NCI-H128 (cell line): ENCODE measurements around the gene CCN2.

ENCODE experiments used
- DNase-seq: peaks from one replicate; lab custom pipeline; 2025; ENCODE audit not compliant: unreplicated experiment; lab: John Stamatoyannopoulos, UW

Gene CCN2

DNA sequence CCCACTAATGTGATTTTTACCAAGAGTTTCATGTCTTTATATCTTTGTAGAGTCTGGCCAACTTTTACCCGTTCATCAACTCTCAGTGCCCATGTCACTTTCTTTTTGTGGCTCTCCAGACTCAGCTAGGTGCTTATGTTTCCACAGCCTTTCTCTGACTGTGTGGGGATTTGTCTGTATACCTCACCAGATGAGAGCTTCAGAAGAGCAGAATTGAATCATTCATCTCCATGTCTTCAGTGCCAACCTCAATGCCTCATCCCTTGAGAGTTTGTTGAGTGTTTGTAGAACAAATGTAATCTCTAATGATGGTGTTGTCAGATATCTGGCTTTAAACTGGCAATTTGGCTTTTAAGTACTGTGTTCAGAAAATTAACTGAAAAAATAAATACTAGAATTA lies 16.8 kb upstream of the CCN2 start:
- no peak for DNase-seq

DNA sequence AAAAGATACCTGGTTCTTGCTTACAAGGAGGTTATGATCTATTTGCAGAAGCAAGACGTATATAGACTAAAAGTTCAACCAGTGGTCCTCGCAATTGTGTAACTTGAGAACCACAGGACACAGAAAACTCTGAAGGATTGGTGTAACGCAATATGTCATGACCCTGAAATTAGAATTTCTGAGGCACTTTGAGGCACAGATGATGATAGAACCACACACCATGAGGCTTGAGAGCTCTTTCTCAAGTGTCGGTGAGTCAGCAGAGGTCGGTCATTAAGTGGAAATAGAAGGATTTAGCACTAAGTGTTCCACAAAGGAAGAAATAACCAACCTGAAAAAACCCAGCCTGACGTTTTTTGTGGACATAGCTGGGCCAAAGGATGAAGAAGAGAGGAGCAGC lies 15.3 kb upstream of the CCN2 start:
- DNase-seq, result no peak

DNA sequence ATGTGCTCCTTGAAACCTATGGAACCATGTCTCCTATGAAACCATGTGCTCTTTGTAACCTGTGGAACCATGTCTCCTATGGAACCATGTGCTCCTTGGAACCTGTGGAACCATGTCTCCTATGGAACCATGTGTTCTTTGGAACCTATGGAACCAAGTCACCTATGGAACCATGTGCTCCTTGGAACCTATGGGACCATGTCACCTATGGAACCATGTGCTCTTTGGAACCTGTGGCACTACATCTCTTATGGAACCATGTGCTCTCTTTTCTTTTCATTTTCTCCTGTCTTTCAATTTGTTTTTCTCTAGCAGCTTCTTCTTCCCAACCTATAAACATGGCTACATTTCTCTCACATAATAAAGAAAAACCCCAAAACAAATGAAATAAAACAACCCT lies 11.9 kb upstream of the CCN2 start:
- DNase-seq, result no peak

DNA sequence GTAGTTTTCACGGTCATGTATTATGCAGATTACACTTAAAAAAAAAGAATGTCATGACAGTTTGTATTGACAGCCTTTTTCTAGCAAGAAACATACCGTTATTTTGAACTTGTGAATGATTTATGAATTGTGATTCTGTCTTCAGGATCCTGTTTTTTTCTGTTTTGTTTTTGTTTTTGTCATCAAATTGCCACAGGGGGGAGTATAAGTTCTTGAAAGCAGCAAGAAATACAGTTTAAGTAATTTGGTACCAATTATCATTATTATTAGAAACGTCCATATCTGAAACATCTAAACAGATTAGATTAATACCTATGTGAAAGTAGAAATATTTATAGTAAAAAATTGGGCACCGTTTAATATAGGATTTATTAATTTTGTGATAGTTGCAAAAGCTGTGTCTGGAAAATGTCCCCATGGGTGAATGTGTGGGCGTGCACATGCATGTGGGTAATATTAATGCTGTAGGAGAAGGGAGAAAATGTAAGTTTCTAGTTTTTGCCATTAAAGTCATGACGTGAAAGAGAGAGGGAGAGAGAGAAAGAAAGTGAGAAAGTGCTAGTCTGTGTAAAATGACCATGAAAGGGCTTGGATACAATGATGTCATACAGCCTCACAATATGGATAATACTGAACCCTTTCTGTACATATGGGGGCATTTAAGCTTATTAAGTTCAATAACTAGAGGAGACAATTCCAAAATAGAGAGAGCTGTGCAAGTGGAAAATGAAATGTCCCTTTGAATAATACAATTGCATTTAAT lies 9.4 kb upstream of the CCN2 start:
- no peak for DNase-seq

DNA sequence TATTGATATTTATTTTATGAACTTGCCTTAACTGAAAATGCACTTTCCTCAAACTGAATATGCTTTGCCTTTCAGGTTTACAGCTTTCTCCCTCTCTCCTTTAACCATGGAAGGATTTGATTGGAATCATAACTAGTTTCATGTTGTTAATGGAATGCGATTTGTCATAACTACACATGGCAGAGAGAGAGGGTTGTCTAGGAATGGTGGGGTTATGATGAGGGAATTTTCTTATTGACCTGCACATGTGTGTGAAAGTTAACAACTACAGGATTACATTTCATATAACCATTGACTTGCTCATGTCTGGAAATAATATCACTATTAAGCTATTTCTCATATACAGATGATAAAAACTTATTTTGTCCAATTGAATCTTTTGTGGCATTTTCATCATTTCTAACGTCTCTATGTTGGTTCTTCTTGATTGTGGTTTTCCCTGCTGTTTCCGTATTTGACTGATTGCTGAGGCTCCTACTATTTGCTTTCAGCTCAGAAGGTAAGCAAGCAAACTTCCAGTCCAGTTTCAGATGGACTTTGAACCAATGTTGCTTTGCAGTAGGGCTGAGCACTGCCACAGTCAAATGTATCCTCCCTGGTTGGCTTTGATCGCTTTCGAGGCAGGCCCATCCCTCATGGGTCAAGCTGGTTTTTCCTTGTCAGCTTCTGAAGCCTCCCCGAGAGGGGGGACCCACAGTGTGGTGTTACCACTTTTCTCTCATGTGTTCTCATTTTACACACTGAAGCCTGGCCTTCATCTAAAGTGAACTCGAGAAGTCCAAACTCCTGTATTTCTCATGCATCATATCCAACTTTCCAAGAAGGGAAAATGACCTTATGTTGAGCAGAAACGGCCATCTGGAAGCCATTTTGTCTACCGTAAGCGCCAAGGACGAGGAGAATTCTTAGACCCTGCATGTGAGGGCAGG lies 7.6 kb upstream of the CCN2 start:
- DNase-seq, result no peak

DNA sequence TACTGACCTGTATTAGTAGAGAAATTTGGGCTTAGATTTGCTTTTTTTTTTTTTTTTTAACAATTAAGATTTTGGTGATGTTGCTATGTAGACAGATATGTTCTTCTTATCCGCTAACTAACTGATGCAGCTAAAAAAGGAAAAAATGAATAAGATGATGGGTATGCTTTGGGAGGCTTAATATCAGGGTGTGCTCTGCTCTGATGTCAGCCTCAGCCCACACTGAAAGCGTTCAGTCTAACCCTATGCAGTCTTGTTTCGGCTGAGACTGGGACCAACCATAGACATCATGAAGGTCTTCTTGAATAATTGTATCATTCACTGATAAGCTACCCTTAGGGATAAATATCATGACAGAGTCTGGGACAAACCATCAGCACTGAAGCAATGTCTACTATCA lies 6.9 kb upstream of the CCN2 start:
- no peak for DNase-seq

DNA sequence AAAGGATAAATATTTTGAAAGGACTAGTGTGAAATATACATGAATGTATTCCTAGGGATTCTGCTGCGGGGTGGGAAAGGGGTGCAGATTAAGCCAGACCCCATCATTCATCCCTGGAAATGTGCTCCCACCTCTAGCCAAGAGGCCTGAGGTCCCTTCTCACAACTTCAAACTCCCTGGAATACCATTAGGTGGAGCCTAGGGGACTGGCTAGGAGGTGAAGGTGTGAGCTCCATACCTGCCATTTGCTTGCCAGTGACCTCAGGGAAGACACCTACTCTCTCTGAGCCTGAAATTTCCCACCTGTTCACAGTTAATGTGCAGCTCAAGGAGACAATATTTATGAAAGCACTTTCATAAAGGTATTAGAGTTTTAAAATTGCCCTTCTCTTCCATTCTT lies 4.7 kb upstream of the CCN2 start:
- DNase-seq, result no peak

DNA sequence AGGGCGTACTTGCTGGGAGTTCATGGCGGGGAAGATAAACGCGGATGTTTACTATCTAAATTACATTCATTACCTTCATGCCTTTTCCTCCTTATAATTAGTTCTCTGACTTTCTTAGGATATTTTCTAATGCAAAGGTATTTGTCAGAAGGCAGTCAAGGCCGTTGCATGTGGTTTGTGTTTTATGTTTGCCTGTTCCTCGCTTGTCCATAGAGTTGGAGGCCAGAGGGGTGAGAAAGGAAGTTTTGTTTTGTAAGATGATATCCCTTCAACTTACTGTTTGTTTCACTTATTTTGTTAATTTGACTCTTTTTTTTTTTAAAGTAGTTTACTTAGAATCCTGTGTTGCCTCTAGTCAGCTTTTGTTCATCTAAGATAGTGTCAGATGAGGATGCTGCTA lies 4.0 kb upstream of the CCN2 start:
- DNase-seq, result no peak

DNA sequence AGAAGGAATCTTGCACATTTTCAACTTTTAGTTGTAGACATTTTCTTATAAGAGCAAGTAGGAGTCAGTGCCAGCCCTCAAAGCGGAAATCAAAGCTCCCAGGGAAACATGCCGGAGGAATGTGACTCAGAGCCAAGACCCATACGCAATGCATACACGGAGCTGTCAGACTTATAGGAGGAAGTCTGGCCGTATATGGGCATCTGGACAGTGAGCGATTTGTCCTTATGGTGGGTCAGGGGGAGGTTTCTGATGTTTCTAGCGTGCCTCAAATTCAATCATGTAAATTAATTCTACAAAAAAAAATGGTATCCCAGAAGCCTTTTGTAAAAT lies 3.6 kb upstream of the CCN2 start:
- no peak for DNase-seq

DNA sequence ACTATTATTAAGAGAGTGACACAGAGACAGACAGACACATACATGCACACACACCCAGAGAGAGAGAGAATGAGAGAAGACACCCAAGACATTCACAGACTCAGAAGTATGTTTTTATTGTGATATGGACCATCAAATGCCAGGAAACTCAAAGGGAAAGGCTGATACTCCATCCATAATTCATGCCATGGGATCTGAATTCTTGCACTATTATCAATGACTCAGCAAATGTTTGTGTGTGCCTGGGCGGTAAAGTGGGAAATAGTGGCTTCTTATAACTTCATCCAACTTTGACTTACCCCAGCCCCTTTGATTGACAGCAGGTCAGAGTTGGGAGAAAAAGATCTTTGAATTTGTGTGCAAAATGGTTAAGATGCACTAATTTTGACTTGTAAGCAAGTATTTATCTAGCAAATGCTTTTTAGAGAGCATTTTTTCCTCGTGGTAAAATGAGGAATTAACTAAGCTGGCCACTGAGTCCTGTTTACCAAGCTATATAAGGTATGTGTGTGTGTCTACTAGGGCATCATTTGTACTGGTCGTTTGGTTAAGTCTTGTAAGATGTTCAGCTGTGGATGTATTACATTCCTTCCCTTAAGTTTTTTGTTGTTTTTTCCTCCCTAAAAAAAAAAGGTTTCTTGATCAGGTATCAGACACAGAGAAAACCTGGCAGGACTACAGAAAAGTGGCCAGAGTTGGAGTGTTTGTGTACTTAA lies 3.0 kb upstream of the CCN2 start:
- no peak for DNase-seq

DNA sequence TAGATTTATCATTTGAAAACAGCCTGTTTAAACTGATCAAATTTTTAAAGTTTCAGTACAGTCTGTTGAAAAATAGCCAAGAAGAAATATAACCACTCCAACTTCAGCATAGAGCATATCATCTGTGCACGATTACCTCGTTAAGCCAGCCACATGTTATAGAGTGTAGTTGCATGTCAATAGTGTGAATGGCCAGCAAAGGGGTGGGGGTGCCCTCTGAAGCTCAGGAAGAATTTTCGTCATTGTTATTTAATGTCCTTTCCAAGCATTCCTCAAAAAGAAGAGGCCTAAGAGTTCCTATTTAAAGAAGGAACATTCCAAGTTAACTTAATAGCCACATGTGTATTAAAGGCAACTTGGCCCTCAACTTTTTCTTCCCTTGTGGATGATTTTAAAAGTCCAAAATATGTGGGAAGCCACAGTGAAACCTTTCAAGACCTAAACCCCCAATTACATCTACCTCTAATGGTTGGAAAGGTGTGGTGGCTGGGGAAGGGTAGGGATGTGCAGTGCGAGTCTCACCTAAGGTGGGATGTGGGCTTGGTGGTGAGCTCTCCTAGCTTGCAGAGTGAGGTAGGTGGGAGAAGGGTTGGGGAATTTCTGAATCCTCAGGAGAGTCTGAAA lies 1.8 kb upstream of the CCN2 start:
- DNase-seq, result no peak

DNA sequence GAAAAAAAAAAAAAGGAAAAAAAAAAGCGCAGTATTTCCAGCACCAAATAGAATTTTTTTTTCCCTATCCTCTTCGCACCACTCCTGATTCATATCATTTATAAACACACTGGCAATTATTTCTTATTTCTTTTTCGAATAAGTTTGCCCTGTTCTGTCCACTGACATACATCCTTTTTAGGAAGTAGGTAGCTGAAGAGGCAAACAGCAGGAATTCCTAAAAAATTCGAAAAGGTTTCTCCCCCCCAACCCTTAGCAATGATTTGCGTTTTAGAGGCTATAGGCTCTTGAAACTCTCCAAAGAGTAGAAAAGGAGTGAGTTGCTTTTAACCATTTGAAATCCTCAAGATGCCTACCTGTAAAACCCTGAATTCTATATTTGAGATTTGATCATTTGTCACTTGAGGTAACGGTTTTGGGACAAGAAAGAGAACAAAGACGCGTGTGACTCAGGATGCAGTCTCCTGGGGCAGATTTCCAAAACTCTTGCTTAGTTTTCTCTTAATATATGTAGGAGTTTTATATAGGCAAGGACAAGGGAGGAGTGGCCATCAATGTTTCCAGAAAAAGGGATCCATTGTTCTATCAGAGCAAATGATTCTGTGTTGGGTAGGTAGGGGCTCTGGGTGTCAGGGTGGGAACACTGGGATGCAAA lies 531 bp upstream of the CCN2 start:
- no peak for DNase-seq

DNA sequence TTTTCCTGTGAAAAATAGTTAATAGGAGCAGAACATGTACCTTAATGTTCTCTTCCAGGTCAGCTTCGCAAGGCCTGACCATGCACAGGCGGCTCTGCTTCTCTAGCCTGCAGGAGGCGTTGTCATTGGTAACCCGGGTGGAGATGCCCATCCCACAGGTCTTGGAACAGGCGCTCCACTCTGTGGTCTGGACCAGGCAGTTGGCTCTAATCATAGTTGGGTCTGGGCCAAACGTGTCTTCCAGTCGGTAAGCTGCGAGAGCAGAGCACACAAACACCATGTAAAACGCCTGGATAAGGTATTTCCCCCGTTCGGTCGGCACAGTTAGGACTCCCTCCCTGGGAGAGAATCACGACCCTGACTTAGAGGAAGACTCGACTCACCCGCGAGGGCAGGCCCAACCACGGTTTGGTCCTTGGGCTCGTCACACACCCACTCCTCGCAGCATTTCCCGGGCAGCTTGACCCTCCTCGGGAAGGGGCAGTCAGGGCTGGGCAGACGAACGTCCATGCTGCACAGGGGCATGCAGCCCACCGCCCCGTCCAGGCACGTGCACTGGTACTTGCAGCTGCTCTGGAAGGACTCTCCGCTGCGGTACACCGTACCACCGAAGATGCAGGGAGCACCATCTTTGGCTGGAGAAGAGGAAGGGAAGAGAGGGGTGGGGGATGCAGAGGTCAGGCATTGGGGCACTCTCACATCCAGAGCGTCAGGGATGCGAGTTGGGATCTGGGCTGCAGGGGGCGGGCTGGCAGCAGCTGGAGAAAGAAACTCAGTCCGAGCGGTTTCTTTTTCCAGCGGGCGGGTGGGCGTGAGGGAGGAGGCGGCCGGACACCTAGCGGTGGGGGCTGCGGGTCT lies 1.0 kb downstream of the CCN2 start:
- no peak for DNase-seq

DNA sequence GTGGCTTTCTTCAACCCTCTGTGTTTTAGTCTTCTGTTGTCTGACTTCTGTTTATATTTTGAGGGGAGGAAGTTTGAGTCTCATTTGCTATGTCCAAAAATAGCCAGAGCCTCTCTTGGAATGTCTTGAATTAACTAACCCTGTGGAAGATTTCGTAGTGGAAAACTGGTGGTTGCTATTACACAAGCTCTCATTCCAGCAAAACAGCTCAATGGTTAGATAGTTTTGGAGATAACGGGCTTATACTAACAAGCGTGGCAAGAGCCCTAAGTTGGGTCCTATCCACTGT lies 1.6 kb downstream of the CCN2 start:
- no peak for DNase-seq

DNA sequence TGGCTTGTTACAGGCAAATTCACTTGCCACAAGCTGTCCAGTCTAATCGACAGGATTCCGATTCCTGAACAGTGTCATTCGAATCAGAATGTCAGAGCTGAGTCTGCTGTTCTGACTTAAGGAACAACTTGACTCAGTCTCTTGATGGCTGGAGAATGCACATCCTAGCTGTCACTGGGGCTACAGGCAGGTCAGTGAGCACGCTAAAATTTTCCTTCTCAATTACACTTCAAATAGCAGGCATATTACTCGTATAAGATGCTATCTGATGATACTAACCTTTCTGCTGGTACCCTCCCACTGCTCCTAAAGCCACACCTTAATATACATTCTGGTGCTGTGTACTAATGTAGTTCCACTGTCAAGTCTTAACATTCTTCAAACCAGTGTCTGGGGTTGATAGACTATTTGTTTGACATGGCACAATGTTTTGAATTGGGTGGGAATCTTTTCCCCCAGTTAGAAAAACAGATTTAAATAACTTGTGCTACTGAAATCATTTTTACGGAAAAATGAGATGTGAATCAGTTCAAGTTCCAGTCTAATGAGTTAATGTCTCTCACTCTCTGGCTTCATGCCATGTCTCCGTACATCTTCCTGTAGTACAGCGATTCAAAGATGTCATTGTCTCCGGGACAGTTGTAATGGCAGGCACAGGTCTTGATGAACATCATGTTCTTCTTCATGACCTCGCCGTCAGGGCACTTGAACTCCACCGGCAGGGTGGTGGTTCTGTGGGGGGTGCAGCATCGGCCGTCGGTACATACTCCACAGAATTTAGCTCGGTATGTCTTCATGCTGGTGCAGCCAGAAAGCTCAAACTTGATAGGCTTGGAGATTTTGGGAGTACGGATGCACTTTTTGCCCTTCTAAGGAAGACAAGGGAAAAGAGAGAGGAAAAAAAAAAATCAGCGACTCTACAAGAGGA lies 2.2 kb downstream of the CCN2 start:
- DNase-seq, result no peak

DNA sequence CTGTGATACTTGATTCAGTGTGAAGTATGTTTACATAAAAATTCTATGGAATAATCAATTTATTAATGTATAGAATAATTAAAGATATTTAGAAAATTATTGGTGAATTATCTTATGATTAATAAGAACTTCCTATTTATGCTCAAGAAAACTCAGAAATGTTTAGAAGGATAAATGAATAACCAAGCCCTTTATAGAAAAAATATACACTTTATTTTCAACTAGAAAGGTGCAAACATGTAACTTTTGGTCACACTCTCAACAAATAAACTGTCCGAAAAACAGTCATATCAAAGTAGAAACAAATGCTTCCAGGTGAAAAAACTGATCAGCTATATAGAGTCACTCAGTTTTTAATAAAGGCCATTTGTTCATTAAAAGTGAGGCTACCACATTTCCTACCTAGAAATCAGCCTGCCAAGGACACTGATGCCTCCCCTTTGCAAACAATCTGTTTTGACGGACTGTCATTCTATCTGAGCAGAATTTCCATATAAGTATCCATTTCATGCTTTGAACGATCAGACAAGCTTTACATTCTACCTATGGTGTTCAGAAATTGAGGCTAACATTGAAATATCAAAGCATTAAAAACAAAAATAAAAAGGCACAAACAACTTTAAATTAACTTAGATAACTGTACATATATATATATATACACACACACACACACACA lies 3.0 kb downstream of the CCN2 start:
- DNase-seq, result no peak

DNA sequence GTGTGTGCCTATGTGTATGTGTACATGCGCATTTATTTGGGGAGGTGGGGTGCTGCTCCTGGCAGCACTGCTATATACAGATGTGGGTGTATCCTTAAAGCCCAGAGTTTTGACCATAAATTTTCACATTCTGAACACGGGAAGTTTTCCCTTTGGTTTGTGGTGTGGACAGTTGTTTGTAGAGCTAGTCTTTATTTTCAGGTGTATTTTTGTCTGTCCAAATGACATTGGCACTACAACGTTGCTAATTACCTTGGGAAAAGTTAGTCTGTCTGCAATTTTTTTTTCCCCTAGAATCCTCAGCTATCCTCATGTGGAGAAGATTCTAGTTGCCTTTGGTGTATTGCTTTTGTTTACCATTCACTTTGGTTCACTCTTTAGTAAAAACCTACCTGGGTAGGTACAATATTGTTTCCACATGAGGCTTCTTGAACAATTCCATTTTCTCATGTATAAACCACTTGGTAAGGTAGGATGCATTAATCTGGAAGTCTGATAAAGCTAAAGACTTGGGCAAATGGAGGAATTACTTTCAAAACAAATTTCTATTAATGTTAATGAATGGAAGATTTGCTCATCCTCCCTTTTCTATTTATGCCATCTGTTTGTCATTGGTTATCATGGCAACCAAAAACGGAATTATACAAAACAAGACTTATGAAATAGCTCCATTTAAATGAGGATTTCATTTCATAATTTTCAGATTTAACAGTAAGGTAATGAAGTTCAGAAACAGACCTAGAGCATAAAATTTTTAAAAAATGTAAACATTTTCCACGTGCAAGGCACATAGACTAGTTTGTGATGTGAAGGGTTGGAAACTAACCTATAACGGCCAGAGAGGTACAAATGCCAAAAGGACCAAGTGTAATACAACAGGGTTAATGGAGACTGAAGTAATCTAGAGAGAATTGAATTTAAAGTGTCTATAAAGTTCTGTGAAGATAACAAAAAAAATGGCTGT lies 3.9 kb downstream of the CCN2 start:
- no peak for DNase-seq
